Measurements from ENCODE around the gene MITF. TPM values are rescaled to one million over a fixed set of nuclear protein-coding genes. Genes with fewer than 3 reads are reported as not detected.
A peak's percentile ranks its signal among the peaks of the same experiment; 100 is the strongest.

The MITF gene
- total RNA-seq, 1 donor from 2014 or later = 57.7 TPM

- no peak for TF ChIP-seq POLR2AphosphoS5 (IDR thresholded peaks at IDR 0.05; ENCODE audit: insufficient read depth in 1 of 2, low read depth in 1 of 2)
- TF ChIP-seq CTCF (IDR thresholded peaks at IDR 0.05) = no peak
- TF ChIP-seq POLR2A (IDR thresholded peaks at IDR 0.05) = no peak
- no peaks in the 10 kb centered on the region for H3K36me3 ChIP-seq
- intact Hi-C loops (cut with DNase I) = loop anchor here (10.0 kb wide), 1 partner anchor 247 kb away; no protein-coding TSS in a partner anchor
Observed at GRCh38 chr3:69941439-69942176, 202.3 kb downstream of the MITF start.

GRCh38 chr3:69944931-69945493, 205.7 kb downstream of the MITF start:
- Histone ChIP-seq H3K27ac (no peak overlapping the region), H3K9me3 (no peaks in the 10 kb centered on the region), H3K4me1 (peaks cover 4% of the 10 kb centered on the region), H3K27me3 (no peaks in the 10 kb centered on the region), H3K4me3 (no peak overlapping the region), H3K36me3 (no peaks in the 10 kb centered on the region)
- no peak for TF ChIP-seq POLR2AphosphoS5 (IDR thresholded peaks at IDR 0.05; ENCODE audit: insufficient read depth in 1 of 2, low read depth in 1 of 2)
- TF ChIP-seq CTCF (IDR thresholded peaks at IDR 0.05) = no peak
- no peak for TF ChIP-seq POLR2A (IDR thresholded peaks at IDR 0.05)
- no peak for DNase-seq (ENCODE audit: extremely low spot score in 2 of 2)
- intact Hi-C loops (cut with DNase I) = loop anchor here (10.0 kb wide), 1 partner anchor 250 kb away; no protein-coding TSS in a partner anchor

More at GRCh38 chr3:69941439-69942176, 202.3 kb downstream of the MITF start:
- no peak overlapping the region for H3K27ac ChIP-seq
- H3K27me3 ChIP-seq = no peaks in the 10 kb centered on the region
- DNase-seq (ENCODE audit: extremely low spot score in 2 of 2) = no peak
- H3K4me1 ChIP-seq = no peaks in the 10 kb centered on the region
- no peaks in the 10 kb centered on the region for H3K9me3 ChIP-seq
- H3K4me3 ChIP-seq = no peak overlapping the region

- H3K4me1 ChIP-seq = peaks cover 4% of the 10 kb centered on the region
- H3K36me3 ChIP-seq = no peaks in the 10 kb centered on the region
- no peaks in the 10 kb centered on the region for H3K9me3 ChIP-seq
- DNase-seq (ENCODE audit: extremely low spot score in 2 of 2) = no peak
- H3K4me3 ChIP-seq = no peak overlapping the region
- H3K27me3 ChIP-seq = no peaks in the 10 kb centered on the region
- TF ChIP-seq POLR2A (IDR thresholded peaks at IDR 0.05) (no peak), CTCF (IDR thresholded peaks at IDR 0.05) (peak; percentile 44 to 50 (median 48))
- intact Hi-C loops (cut with DNase I) = loop anchor here (10.0 kb wide), 1 partner anchor 254 kb away; no protein-coding TSS in a partner anchor
- H3K27ac ChIP-seq = no peak overlapping the region
Observed at GRCh38 chr3:69948246-69948862, 209.1 kb downstream of the MITF start.

GRCh38 chr3:69951616-69952015, 212.4 kb downstream of the MITF start:
- Histone ChIP-seq H3K27ac (no peak overlapping the region), H3K4me3 (no peak overlapping the region), H3K9me3 (no peaks in the 10 kb centered on the region), H3K4me1 (peaks cover 4% of the 10 kb centered on the region), H3K27me3 (no peaks in the 10 kb centered on the region), H3K36me3 (no peaks in the 10 kb centered on the region)
- intact Hi-C loops (cut with DNase I) = no loop called here
- TF ChIP-seq CTCF (IDR thresholded peaks at IDR 0.05) = no peak
- no peak for TF ChIP-seq POLR2AphosphoS5 (IDR thresholded peaks at IDR 0.05; ENCODE audit: insufficient read depth in 1 of 2, low read depth in 1 of 2)
- TF ChIP-seq POLR2A (IDR thresholded peaks at IDR 0.05) = no peak
- no peak for DNase-seq (ENCODE audit: extremely low spot score in 2 of 2)
